B cell (primary cell): ENCODE data around the gene TMEM79. TPM values are rescaled to one million over a fixed set of nuclear protein-coding genes. Genes with fewer than 3 reads are reported as not detected.

ENCODE experiments used
- ATAC-seq: fragments of 200-7000 bp; cut with Tn5 transposase; one replicate; pipeline ENCODE4 v1.10.0; 2021; ENCODE audit warnings: low read depth, mild to moderate bottlenecking, moderate number of reproducible peaks, moderate library complexity
- CTCF ChIA-PET: fragments of 350-600 bp; sonication (Branson Sonifier 250); formaldehyde crosslinking; loops from one replicate; lab custom pipeline; 2021; ENCODE audit warnings: antibody characterized with exemption, inconsistent platforms; lab: Charles Lee
- POLR2A ChIA-PET: fragments of 350-600 bp; sonication (Branson Sonifier 250); formaldehyde crosslinking; loops from one replicate; lab custom pipeline; 2021; ENCODE audit warnings: antibody characterized with exemption; lab: Charles Lee
- DNase-seq: peaks from one replicate; pipeline ENCODE4 v3.0.0; 2013
- H2AFZ ChIP-seq: 2 replicates; pipeline ENCODE4 v1.6.1; 2012; ENCODE audit warnings: mild to moderate bottlenecking, low read depth, low read length; ENCODE audit not compliant: insufficient read depth, poor library complexity, severe bottlenecking
- H3K27ac ChIP-seq, 2 donors: 1 replicate in 1 of 2; 2 replicates in 1 of 2; pipeline ENCODE4 v1.5.1; 2012 to 2013; ENCODE audit warnings: low read length in 2 of 2, mild to moderate bottlenecking in 2 of 2, moderate library complexity in 1 of 2
- H3K27me3 ChIP-seq, 4 experiments: fragments of 200-600 bp in 1 of 4; sonication (generic) in 1 of 4; replicated peaks in 1 of 4; 1 replicate in 2 of 4; 2 replicates in 2 of 4; pipeline versions ENCODE4 v1.6.1 to v1.7.0; 2013 to 2016; ENCODE audit warnings: low read length in 3 of 4, mild to moderate bottlenecking in 2 of 4, mixed read lengths in 1 of 4, moderate library complexity in 1 of 4; ENCODE audit not compliant: insufficient read depth in 4 of 4, control insufficient read depth in 3 of 4; ENCODE audit errors: control extremely low read depth in 1 of 4
- H3K36me3 ChIP-seq, 2 experiments: replicated peaks in 1 of 2; 1 replicate in 1 of 2; 2 replicates in 1 of 2; pipeline versions ENCODE4 v1.6.1 to v1.7.1; 2013; ENCODE audit warnings: low read length in 1 of 2; ENCODE audit not compliant: insufficient read depth in 2 of 2, control insufficient read depth in 1 of 2; ENCODE audit errors: control extremely low read depth in 1 of 2, extremely low read depth in 1 of 2
- H3K4me1 ChIP-seq, 2 donors: fragments of 200-600 bp in 1 of 2; sonication (generic) in 1 of 2; 1 replicate in 1 of 2; 2 replicates in 1 of 2; pipeline versions ENCODE4 v1.5.1 to v1.6.1; 2013 to 2017; ENCODE audit warnings: low read length in 2 of 2; ENCODE audit not compliant: control insufficient read depth in 2 of 2, insufficient read depth in 2 of 2
- H3K4me2 ChIP-seq: replicated peaks from 2 replicates; pipeline ENCODE3; 2012; ENCODE audit warnings: mild to moderate bottlenecking, low read depth, low read length; ENCODE audit not compliant: poor library complexity, severe bottlenecking
- H3K4me3 ChIP-seq, 5 experiments: fragments of 200-600 bp in 1 of 5; sonication (generic) in 1 of 5; 1 replicate in 3 of 5; 2 replicates in 2 of 5; pipeline versions ENCODE4 v1.5.1 to v1.7.0; 2011 to 2016; ENCODE audit warnings: low read length in 4 of 5, mild to moderate bottlenecking in 4 of 5, low read depth in 2 of 5, control low read depth in 1 of 5, moderate library complexity in 1 of 5; ENCODE audit not compliant: insufficient read depth in 1 of 5; ENCODE audit errors: control extremely low read depth in 1 of 5, extremely low read depth in 1 of 5
- H3K79me2 ChIP-seq: fragments of 200-600 bp; sonication (generic); one replicate; pipeline ENCODE4 v1.6.0; 2016; ENCODE audit warnings: low read length; ENCODE audit not compliant: control insufficient read depth, insufficient read depth
- H3K9ac ChIP-seq: fragments of 200-600 bp; sonication (generic); 2 replicates; pipeline ENCODE4 v1.6.1; 2017; ENCODE audit warnings: mild to moderate bottlenecking, low read length, moderate library complexity
- H3K9me3 ChIP-seq, 3 donors: one replicate each; pipeline versions ENCODE4 v1.6.1 to v1.7.1; 2013; ENCODE audit warnings: low read length in 2 of 3; ENCODE audit not compliant: control insufficient read depth in 2 of 3, insufficient read depth in 1 of 3; ENCODE audit errors: control extremely low read depth in 1 of 3
- H4K20me1 ChIP-seq: 2 replicates; pipeline ENCODE4 v1.6.0; 2012; ENCODE audit warnings: mild to moderate bottlenecking, low read length; ENCODE audit not compliant: insufficient read depth, control insufficient read depth, poor library complexity, severe bottlenecking
- H3K27ac Mint-ChIP-seq: one replicate; pipeline ENCODE4 v1.8.0; 2021; ENCODE audit warnings: mixed read lengths
- H3K27me3 Mint-ChIP-seq: one replicate; pipeline ENCODE4 v1.8.0; 2021; ENCODE audit warnings: mixed read lengths
- H3K4me1 Mint-ChIP-seq: one replicate; pipeline ENCODE4 v1.8.0; 2021; ENCODE audit warnings: mixed read lengths
- H3K4me3 Mint-ChIP-seq: one replicate; pipeline ENCODE4 v1.8.0; 2021; ENCODE audit warnings: mixed read lengths
- H3K9me3 Mint-ChIP-seq: one replicate; pipeline ENCODE4 v1.8.0; 2022; ENCODE audit warnings: mixed read lengths; ENCODE audit not compliant: insufficient read depth
- CTCF ChIP-seq: fragments of 200-600 bp; IDR thresholded peaks from one replicate; pipeline ENCODE4 v1.8.0; 2022; ENCODE audit warnings: antibody characterized with exemption, mild to moderate bottlenecking
- EZH2 ChIP-seq: IDR thresholded peaks from 2 replicates; pipeline ENCODE4 v1.6.1; 2012; ENCODE audit warnings: borderline replicate concordance, low read depth, mild to moderate bottlenecking, moderate library complexity, low read length; ENCODE audit not compliant: insufficient read depth, poor library complexity, severe bottlenecking
- WGBS: methylation state at CpG from one replicate; pipeline ENCODE4 v1.1.5; 2013; ENCODE audit warnings: missing lambda C conversion rate; ENCODE audit not compliant: insufficient coverage; 5-methylcytosine and 5-hydroxymethylcytosine counted together
- intact Hi-C: fragments of 100-400 bp; cut with micrococcal nuclease; formaldehyde crosslinking; loops from one replicate; pipeline ENCODE4 v1.10.0; 2022
- polyA plus RNA-seq: library from polyadenylated mRNA; depleted of rRNA; stranded (reverse); fragments of >200 nt; gene quantifications from 2 replicates; pipeline ENCODE4 v1.2.3, GENCODE V29; 2012
- total RNA-seq, 2 donors: library from RNA; stranded (reverse); fragments of 120-200 nt in 1 of 2; gene quantifications; 1 replicate in 1 of 2; 2 replicates in 1 of 2; pipeline versions ENCODE4 v1.2.3 to v1.2.4, GENCODE V29; 2013 to 2022

The TMEM79 gene
- total and polyA plus RNA-seq, 2 donors (not counting 1 experiment from before 2014, with no cell fraction given), result 11.5 to 19.1 TPM

GRCh38 chr1:156258859-156259258 lies 25.3 kb upstream of the TMEM79 start:
- Histone ChIP-seq H3K4me1 (no peaks in the 10 kb centered on the region), H3K27me3 (no peaks in the 10 kb centered on the region), H3K9me3 (no peaks in the 10 kb centered on the region), H3K27ac (no peak overlapping the region), H3K9ac (no peak overlapping the region), H3K79me2 (no peaks in the 10 kb centered on the region), H3K4me3 (no peak overlapping the region), H3K4me2 (no peak overlapping the region), H4K20me1 (no peaks in the 10 kb centered on the region), H3K36me3 (peaks cover 4 to 76% of the 10 kb centered on the region in 2 experiments), H2AFZ (no peak overlapping the region)
- 92% methylated on average over 6 of the region's 8 CpGs for WGBS
- DNase-seq (no peak), ATAC-seq (no peak)
- intact Hi-C loops, result no loop called here
- Mint-ChIP-seq H3K27me3 (no peaks in the 10 kb centered on the region), H3K27ac (no peak overlapping the region), H3K9me3 (no peaks in the 10 kb centered on the region), H3K4me3 (no peak overlapping the region), H3K4me1 (no peaks in the 10 kb centered on the region)
- ChIA-PET CTCF (no interaction called here), POLR2A (no interaction called here)
- TF ChIP-seq EZH2 (no peak), CTCF (no peak)

GRCh38 chr1:156259805-156260204 lies 24.3 kb upstream of the TMEM79 start:
- no peak overlapping the region for H3K27ac ChIP-seq
- no peaks in the 10 kb centered on the region for H3K79me2 ChIP-seq
- no peaks in the 10 kb centered on the region for H4K20me1 ChIP-seq
- no peak overlapping the region for H3K4me2 ChIP-seq
- no CpG with 5 or more reads among the region's 3 CpGs for WGBS
- ATAC-seq (no peak), DNase-seq (no peak)
- Mint-ChIP-seq H3K27ac (no peak overlapping the region), H3K4me3 (no peak overlapping the region), H3K27me3 (no peaks in the 10 kb centered on the region), H3K4me1 (no peaks in the 10 kb centered on the region), H3K9me3 (no peaks in the 10 kb centered on the region)
- H3K27me3 ChIP-seq, result no peaks in the 10 kb centered on the region
- TF ChIP-seq EZH2 (no peak), CTCF (no peak)
- no peak overlapping the region for H3K9ac ChIP-seq
- peaks cover 4 to 75% of the 10 kb centered on the region in 2 experiments for H3K36me3 ChIP-seq
- ChIA-PET CTCF (no interaction called here), POLR2A (no interaction called here)
- H3K4me3 ChIP-seq, result no peak overlapping the region
- no peaks in the 10 kb centered on the region for H3K9me3 ChIP-seq
- H2AFZ ChIP-seq, result no peak overlapping the region
- no peaks in the 10 kb centered on the region for H3K4me1 ChIP-seq
- intact Hi-C loops, result no loop called here
